Measurements from ENCODE around the gene EFR3B. TPM values are rescaled to one million over a fixed set of nuclear protein-coding genes. Genes with fewer than 3 reads are reported as not detected.

The EFR3B gene
- total RNA-seq, 1 donor from 2014 or later = 0.07 TPM

DNA sequence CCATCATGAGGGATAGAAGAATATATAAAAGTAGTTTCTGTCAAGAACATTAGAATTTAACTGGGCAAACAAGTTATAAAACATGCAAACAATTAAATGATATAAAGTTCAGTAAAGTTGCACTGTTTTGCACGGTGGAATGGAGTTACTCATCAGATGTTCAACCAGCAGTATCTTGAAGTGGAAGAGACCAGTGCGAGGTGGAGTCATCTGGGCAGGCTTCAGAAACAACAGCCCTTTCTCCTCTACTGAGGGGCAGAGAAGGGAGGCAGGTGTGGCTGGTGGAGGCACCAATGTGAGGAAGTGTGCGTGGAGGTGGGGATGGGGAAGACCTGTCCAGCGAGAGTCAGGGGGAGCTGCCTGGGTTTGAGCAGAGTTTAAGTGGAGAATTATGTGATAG is 7.5 kb downstream of the EFR3B start:
- no peaks in the 10 kb centered on the region for H3K36me3 Mint-ChIP-seq (ENCODE audit: low read depth)
- ChIA-PET CTCF (no interaction called here), POLR2A (no interaction called here)

DNA sequence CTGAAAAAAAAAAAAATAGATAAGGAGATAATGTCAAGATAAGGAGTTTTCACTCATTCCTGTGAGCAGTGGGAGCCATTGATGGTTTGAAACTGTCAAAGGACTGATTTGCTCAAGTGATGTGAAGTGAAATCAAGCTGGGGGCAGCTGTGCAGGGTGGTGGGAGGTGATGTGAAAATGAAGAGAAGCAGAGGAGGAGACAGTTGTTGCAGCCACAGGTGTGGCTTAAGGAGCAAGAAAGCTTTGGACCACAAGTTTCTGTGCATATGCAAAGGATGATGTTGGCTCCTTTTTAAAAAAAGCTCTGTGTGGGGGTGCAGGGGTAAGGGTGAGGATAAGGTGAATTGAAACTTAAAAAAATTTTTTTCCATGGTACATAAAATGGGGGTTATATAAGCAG is 8.3 kb downstream of the EFR3B start:
- Mint-ChIP-seq H3K27ac (no peak overlapping the region), H3K9me3 (no peaks in the 10 kb centered on the region), H3K4me1 (peaks cover 1% of the 10 kb centered on the region), H3K4me3 (no peak overlapping the region), H3K36me3 (ENCODE audit: low read depth) (no peaks in the 10 kb centered on the region), H3K27me3 (peaks cover 12% of the 10 kb centered on the region)
- no peak for ATAC-seq (ENCODE audit: low read depth)
- ChIA-PET POLR2A (interaction anchor here (0.6 kb wide), 1 partner anchor 170 kb away, joined by 3 read pairs; no protein-coding TSS in a partner anchor), CTCF (no interaction called here)
- no peak for DNase-seq
- TF ChIP-seq CTCF (IDR thresholded peaks at IDR 0.05) = no peak
- intact Hi-C loops (cut with micrococcal nuclease) = no loop called here

More for the DNA sequence above, 7.5 kb downstream of the EFR3B start:
- peaks cover 19% of the 10 kb centered on the region for H3K27me3 Mint-ChIP-seq
- peaks cover 6% of the 10 kb centered on the region for H3K4me1 Mint-ChIP-seq
- H3K9me3 Mint-ChIP-seq = no peaks in the 10 kb centered on the region
- no peak for ATAC-seq (ENCODE audit: low read depth)
- no peak overlapping the region for H3K4me3 Mint-ChIP-seq
- intact Hi-C loops (cut with micrococcal nuclease) = loop anchor here (10.0 kb wide), 1 partner anchor 825 kb away; the partner anchor contains the start of gene ASXL2
- no peak overlapping the region for H3K27ac Mint-ChIP-seq
- DNase-seq = no peak
- no peak for TF ChIP-seq CTCF (IDR thresholded peaks at IDR 0.05)

DNA sequence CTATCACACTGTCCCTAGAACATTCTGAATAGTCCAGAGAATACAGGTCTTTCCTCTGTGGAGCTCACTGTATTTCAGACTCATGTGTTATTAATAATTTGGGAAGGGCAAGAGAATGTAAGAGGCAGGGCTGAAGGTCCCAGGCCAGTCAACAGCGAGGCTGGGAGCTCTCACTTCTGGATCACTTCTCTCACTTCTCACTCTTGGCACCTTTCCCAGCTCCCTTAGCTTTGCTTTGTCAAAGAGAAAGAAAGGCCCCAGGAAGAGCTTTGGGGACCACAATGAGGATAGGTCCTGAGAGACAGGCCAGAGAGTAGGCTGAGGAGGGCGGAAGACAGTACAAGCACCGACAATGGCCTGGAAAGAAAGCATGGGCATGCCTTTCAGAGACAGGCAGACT is 11.2 kb downstream of the EFR3B start:
- no peak overlapping the region for H3K4me3 Mint-ChIP-seq

GRCh38 chr2:25054720-25055119 is 12.8 kb downstream of the EFR3B start:
- ChIA-PET CTCF (no interaction called here), POLR2A (no interaction called here)
- ATAC-seq (ENCODE audit: low read depth) = no peak
- H3K36me3 Mint-ChIP-seq (ENCODE audit: low read depth) = no peaks in the 10 kb centered on the region
- H3K4me1 Mint-ChIP-seq = no peaks in the 10 kb centered on the region
- DNase-seq = no peak
- H3K27me3 Mint-ChIP-seq = peaks cover 6% of the 10 kb centered on the region
- H3K9me3 Mint-ChIP-seq = no peaks in the 10 kb centered on the region
- intact Hi-C loops (cut with micrococcal nuclease) = no loop called here
- no peak overlapping the region for H3K4me3 Mint-ChIP-seq
- no peak overlapping the region for H3K27ac Mint-ChIP-seq
- no peak for TF ChIP-seq CTCF (IDR thresholded peaks at IDR 0.05)

More for the DNA sequence above, 11.2 kb downstream of the EFR3B start:
- no peak for TF ChIP-seq CTCF (IDR thresholded peaks at IDR 0.05)
- H3K4me1 Mint-ChIP-seq = no peaks in the 10 kb centered on the region
- H3K27ac Mint-ChIP-seq = no peak overlapping the region
- CTCF ChIA-PET = no interaction called here
- H3K36me3 Mint-ChIP-seq (ENCODE audit: low read depth) = no peaks in the 10 kb centered on the region
- ATAC-seq (ENCODE audit: low read depth) (no peak), DNase-seq (no peak)
- H3K27me3 Mint-ChIP-seq = peaks cover 8% of the 10 kb centered on the region
- H3K9me3 Mint-ChIP-seq = no peaks in the 10 kb centered on the region
- POLR2A ChIA-PET = no interaction called here
- intact Hi-C loops (cut with micrococcal nuclease) = no loop called here

DNA sequence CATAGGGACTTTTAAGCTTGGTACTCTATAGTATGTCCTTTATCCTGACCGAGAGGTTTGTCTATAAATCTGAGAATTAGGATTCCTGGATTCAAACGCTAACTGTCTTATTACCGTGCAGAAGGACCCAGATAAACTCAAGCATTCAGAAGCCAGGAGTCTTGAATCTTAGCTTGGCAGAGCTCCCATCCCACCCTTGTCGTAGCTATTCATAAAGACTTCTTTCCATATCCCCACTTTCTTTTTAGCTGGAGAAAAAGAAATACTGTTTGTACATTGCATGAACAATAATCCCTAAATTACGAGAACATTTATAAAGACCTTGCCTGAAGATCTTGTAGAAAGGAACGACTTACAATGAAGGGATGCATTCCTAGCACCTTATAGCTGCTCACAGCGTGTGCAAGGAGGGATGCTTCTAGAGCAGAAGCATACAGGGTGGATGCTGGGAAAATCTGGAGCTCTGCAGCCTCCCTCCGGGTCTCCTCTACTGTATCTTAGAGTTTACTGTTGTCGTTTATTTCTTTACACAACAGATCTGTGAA is 13.6 kb downstream of the EFR3B start:
- Mint-ChIP-seq H3K4me1 (no peaks in the 10 kb centered on the region), H3K9me3 (no peaks in the 10 kb centered on the region), H3K4me3 (no peak overlapping the region), H3K27ac (no peak overlapping the region), H3K36me3 (ENCODE audit: low read depth) (no peaks in the 10 kb centered on the region), H3K27me3 (peaks cover 6% of the 10 kb centered on the region)
- ATAC-seq (ENCODE audit: low read depth) (no peak), DNase-seq (no peak)
- ChIA-PET CTCF (no interaction called here), POLR2A (no interaction called here)
- intact Hi-C loops (cut with micrococcal nuclease) = no loop called here
- TF ChIP-seq CTCF (IDR thresholded peaks at IDR 0.05) = no peak
